Measurements from ENCODE around the gene GALR1.

GRCh38 chr18:77223653-77224052 lies 26.0 kb upstream of the GALR1 start:
- TF ChIP-seq ZNF169 (tag by site-specific recombination; IDR thresholded peaks at IDR 0.05) (no peak), CTCF (tag by site-specific recombination; IDR thresholded peaks at IDR 0.05) (no peak), ZNF24 (tag by site-specific recombination; IDR thresholded peaks at IDR 0.05) (no peak), ZNF274 (IDR thresholded peaks at IDR 0.05; ENCODE audit: low read length) (no peak), ZNF274 (tag by site-specific recombination; IDR thresholded peaks at IDR 0.05; ENCODE audit: borderline replicate concordance) (no peak)
- TF ChIP-seq, protein P1, sequence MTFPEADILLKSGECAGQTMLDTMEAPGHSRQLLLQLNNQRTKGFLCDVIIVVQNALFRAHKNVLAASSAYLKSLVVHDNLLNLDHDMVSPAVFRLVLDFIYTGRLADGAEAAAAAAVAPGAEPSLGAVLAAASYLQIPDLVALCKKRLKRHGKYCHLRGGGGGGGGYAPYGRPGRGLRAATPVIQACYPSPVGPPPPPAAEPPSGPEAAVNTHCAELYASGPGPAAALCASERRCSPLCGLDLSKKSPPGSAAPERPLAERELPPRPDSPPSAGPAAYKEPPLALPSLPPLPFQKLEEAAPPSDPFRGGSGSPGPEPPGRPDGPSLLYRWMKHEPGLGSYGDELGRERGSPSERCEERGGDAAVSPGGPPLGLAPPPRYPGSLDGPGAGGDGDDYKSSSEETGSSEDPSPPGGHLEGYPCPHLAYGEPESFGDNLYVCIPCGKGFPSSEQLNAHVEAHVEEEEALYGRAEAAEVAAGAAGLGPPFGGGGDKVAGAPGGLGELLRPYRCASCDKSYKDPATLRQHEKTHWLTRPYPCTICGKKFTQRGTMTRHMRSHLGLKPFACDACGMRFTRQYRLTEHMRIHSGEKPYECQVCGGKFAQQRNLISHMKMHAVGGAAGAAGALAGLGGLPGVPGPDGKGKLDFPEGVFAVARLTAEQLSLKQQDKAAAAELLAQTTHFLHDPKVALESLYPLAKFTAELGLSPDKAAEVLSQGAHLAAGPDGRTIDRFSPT (tag by site-specific recombination; IDR thresholded peaks at IDR 0.05): no peak
